Effector memory CD4-positive, alpha-beta T cell (primary cell): ENCODE results near the gene TARDBP.
"Not testable (repeated sequence)": the region's sequence is repeated elsewhere in the genome, so short reads cannot be mapped to it uniquely, and the experiment has no call there.

Experiments used
- DNase-seq, 3 donors: peaks; one replicate each; pipeline ENCODE4 v3.0.0-alpha.2; 2020
- H3K27ac ChIP-seq: 2 replicates; pipeline ENCODE4 v1.7.0; 2013; ENCODE audit warnings: mild to moderate bottlenecking, low read length, moderate library complexity; ENCODE audit not compliant: insufficient read depth, poor library complexity, severe bottlenecking
- H3K27me3 ChIP-seq: replicated peaks from 2 replicates; pipeline ENCODE4 v1.7.0; 2013; ENCODE audit warnings: mild to moderate bottlenecking, low read length; ENCODE audit not compliant: insufficient read depth, control insufficient read depth, poor library complexity, severe bottlenecking
- H3K36me3 ChIP-seq: 2 replicates; pipeline ENCODE4 v1.7.0; 2013; ENCODE audit warnings: mild to moderate bottlenecking, low read length, moderate library complexity; ENCODE audit not compliant: control insufficient read depth, insufficient read depth
- H3K4me1 ChIP-seq: 2 replicates; pipeline ENCODE4 v1.7.0; 2013; ENCODE audit warnings: low read length, mild to moderate bottlenecking; ENCODE audit not compliant: control insufficient read depth, insufficient read depth, poor library complexity, severe bottlenecking
- H3K4me3 ChIP-seq: 2 replicates; pipeline ENCODE4 v1.7.0; 2013; ENCODE audit warnings: low read length, low read depth, mild to moderate bottlenecking; ENCODE audit not compliant: insufficient read depth, poor library complexity, severe bottlenecking
- H3K9me3 ChIP-seq: 2 replicates; pipeline ENCODE4 v1.7.0; 2013; ENCODE audit warnings: mild to moderate bottlenecking, low read length, moderate library complexity; ENCODE audit not compliant: control insufficient read depth

The TARDBP gene

DNA sequence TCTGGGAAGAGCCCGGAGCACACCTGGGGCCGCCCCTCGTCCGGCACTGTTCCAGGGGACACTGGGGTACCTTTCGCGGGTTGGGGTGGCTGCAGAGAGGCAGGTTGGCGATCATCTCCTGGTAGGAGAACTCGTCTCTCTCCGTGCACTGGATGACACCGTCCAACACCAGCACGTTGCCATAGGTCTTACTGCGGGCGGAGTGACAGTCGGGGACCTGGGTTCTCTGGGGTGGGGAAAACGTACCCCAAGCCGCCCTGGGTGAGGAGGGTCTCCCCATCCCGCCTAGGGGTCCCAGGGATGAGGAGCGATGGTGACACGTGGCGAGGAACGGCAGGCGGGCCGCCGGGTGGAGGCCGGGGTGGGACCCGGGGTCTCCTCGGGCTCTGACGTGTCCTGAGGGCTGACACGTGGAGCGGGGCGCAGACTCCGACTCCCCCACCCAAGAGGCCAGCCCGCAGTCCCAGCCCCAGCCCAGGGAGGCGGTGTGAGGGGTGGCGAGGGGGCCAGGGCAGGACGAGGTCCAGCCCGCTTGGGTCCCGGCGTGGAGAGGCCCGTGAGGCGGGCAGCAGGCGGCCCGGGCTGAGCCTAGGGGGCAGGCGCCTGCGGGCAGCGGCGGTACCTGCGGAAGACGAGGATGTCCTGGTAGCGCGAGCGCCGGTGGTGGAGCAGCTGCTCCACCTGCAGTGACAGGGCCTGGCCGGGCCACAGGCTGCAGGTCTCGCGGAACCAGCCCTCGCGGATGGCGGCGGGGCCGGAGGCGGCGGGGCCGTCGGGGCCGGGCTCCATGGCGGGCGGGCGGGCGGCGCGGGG lies 46.9 kb downstream of the TARDBP start:
- peaks cover 13% of the 10 kb centered on the region for H3K36me3 ChIP-seq
- peak overlapping the region; percentile 53 for H3K27ac ChIP-seq
- peaks cover 17% of the 10 kb centered on the region for H3K4me1 ChIP-seq
- no peaks in the 10 kb centered on the region for H3K9me3 ChIP-seq
- H3K4me3 ChIP-seq = peak overlapping the region; percentile 91
- DNase-seq = no peak
- H3K27me3 ChIP-seq = no peaks in the 10 kb centered on the region

DNA sequence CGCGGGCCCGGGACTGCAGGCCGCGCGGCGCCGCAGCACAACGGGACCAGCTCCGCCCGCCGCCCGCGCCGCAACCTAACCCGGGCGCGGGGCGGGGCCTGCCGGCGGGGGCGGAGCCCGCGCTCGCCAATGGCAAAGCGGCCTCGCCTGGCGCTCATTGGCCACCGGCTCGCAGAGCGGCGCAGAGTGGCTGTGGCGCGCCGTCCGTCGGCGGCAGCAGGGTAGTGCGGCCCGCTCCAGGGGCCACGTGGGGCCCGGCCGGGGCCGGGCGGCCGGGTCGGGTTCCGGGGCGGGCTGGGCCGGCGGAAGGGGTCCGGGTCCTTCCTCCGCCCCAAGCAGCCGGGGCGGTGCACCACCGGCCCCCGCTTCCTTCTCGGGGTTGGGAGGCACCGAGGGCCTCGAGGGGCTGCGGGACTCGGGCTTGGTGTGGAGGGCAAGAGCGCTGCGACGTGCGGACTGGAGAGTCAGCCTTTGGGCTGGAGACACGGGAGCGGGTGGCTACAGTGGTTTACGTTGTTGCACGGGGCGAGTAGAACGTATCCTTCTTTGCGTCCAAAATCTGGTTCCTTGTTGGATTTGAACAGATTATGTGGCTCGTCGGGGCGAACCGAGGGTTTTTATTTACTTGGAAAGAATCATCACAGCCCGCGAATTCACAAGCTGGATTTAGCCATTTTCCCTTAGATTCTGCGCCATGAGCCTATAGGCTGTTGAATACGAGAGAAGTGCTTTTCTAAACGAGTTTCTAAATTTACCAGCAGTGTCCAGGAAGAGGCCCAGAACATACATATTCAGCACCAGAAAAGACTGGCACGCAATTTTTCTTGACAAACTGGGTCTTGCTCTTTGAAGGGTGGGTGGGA lies 47.7 kb downstream of the TARDBP start, which contains the start of gene SRM:
Gene SRM, minus strand, starts transcription at position 51 of the 863 bp plus-strand sequence. CDS start 75 bp downstream, outside the sequence.
- H3K4me3 ChIP-seq = peak within 1 kb of the TSS; percentile 91

DNA sequence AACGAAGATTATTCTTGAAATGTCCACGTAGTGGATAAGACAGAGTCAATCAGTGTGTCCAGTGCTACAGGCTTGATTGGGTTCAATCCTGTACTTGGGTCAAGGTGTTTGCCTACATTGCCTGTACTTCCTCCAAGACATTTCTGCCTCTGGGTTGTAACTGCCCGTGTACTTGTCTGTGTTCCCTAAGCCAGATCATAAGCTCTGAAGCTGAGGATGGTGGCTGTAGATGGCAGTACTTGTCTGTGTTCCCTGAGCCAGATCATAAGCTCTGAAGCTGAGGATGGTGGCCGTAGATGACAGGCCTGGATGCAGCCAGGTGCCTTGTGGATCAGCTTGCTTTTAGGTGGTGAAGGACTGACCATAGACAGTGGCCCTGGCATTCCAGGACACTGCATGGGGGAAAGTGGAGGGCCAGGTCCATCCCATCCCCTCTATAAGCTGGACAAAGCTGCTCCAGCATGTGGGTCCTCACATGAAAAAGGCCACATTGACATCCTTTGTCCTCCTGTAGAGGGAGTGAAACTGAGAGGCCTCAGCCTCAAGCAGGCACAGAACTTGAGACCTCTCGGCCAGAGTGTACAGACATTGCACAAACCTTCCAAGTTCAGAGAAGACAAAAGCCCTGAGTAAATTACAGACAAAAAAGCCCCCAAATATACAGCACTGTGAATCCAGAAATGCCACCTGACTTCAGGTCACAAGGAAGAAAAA lies 49.4 kb downstream of the TARDBP start:
- Histone ChIP-seq H3K27me3 (no peaks in the 10 kb centered on the region), H3K9me3 (no peaks in the 10 kb centered on the region), H3K4me3 (no peak overlapping the region), H3K36me3 (peaks cover 19% of the 10 kb centered on the region), H3K4me1 (peaks cover 17% of the 10 kb centered on the region), H3K27ac (no peak overlapping the region)
- DNase-seq = no peak

More for the DNA sequence above, 47.7 kb downstream of the TARDBP start, which contains the start of gene SRM:
- peaks cover 16% of the 10 kb centered on the region for H3K36me3 ChIP-seq
- DNase-seq = peak; percentile 80 to 84 (median 84)
- H3K27ac ChIP-seq = peak within 1 kb of the TSS; percentile 53
- H3K9me3 ChIP-seq = no peaks in the 10 kb centered on the region
- H3K27me3 ChIP-seq = no peaks in the 10 kb centered on the region
- peaks cover 17% of the 10 kb centered on the region for H3K4me1 ChIP-seq

DNA sequence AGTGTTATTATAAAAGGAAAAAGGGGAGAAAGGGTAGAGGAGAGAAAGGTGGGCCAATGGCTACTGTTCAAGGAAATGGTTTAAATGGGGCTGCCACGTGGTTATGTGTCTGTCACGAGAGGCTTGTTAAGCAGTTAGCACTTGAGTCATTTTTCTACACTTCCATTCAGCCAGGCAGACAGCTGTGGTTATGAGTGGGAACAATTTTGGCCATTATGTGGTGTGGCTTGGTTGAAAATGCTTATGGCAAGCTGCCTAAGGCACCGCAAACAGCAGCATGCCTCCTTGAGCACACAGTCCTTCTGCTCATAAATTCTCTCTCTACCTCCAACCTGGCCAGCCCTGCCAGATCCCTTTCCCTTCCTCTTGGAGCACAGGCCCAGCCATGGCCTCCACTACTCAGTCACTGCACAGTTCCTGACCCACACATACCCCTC lies 50.5 kb downstream of the TARDBP start:
- H3K27me3 ChIP-seq = no peaks in the 10 kb centered on the region
- DNase-seq = no peak
- H3K4me3 ChIP-seq = no peak overlapping the region
- no peaks in the 10 kb centered on the region for H3K9me3 ChIP-seq
- peaks cover 17% of the 10 kb centered on the region for H3K4me1 ChIP-seq
- peaks cover 26% of the 10 kb centered on the region for H3K36me3 ChIP-seq
- H3K27ac ChIP-seq = no peak overlapping the region

DNA sequence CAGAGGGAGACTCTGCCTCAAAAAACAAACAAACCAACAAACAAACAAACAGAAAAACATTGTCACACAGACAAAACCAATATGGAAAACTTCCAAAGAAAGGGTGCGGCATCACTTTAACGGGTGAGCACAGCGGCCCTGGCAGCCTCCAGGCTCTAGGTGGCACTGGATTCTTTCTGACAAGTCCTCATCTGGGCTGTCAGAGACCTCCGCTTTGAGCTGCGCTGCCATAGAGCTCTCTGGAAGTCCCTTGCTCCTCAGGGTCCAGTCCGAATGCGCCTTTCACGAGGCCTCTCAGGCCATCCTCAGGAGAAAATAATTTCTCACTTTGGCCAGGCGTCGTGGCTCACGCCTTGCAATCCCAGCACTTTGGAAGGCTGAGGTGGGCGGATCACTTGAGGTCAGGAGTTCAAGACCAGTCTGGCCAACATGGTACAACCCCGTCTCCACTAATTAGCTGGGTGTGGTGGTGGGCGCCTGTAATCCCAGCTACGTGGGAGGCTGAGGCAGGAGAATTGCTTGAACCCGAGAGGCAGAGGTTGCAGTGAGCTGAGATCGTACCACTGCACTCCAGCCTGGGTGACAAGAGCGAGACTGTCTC lies 51.6 kb downstream of the TARDBP start:
- not testable (repeated sequence) for DNase-seq, H3K4me3 ChIP-seq, H3K27me3 ChIP-seq, H3K27ac ChIP-seq, H3K9me3 ChIP-seq
- Histone ChIP-seq H3K4me1 (peaks cover 11% of the 10 kb centered on the region), H3K36me3 (peaks cover 37% of the 10 kb centered on the region)

DNA sequence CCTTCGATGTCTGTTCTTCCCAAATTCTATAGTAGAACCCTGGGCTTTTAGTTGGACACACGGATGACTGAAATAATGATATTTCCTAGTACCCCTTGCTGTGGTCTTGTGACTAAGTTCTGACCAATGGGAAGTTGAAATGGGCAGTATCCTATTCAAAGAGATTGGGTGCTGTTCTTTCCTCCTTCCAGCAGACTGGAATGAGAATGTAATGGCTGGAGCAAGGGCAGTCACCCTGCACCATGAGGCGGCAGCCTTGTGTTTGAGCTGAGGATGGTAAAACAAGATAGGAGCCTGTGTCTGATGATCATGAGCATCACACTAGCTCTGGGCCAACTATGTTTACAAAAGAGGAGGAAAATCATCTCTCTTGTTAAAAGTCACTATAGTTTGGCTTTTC lies 52.5 kb downstream of the TARDBP start:
- H3K9me3 ChIP-seq = no peaks in the 10 kb centered on the region
- peaks cover 46% of the 10 kb centered on the region for H3K36me3 ChIP-seq
- no peak for DNase-seq
- peaks cover 6% of the 10 kb centered on the region for H3K4me1 ChIP-seq
- no peak overlapping the region for H3K27ac ChIP-seq
- H3K27me3 ChIP-seq = no peaks in the 10 kb centered on the region
- H3K4me3 ChIP-seq = no peak overlapping the region

DNA sequence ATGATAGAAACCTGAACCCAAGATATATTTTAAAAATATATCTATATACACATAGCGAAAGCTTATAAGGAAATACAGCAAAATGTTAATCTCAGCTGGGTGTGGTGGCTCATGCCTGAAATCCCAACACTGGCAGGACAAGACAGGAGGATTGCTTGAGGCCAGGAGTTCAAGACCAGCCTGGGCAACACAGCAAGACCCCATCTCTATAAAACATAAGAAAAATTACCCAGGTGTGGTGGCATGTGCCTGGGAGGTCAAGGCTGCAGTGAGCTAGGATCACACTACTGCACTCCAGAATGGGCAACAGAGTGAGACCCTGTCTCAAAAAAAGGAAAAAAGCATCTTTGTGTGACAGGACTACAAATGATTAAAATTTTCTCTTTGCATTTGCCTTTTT lies 53.3 kb downstream of the TARDBP start:
- DNase-seq = no peak
- no peaks in the 10 kb centered on the region for H3K27me3 ChIP-seq
- no peak overlapping the region for H3K27ac ChIP-seq
- H3K4me3 ChIP-seq = no peak overlapping the region
- H3K4me1 ChIP-seq = peaks cover 4% of the 10 kb centered on the region
- H3K36me3 ChIP-seq = peaks cover 50% of the 10 kb centered on the region
- no peaks in the 10 kb centered on the region for H3K9me3 ChIP-seq

DNA sequence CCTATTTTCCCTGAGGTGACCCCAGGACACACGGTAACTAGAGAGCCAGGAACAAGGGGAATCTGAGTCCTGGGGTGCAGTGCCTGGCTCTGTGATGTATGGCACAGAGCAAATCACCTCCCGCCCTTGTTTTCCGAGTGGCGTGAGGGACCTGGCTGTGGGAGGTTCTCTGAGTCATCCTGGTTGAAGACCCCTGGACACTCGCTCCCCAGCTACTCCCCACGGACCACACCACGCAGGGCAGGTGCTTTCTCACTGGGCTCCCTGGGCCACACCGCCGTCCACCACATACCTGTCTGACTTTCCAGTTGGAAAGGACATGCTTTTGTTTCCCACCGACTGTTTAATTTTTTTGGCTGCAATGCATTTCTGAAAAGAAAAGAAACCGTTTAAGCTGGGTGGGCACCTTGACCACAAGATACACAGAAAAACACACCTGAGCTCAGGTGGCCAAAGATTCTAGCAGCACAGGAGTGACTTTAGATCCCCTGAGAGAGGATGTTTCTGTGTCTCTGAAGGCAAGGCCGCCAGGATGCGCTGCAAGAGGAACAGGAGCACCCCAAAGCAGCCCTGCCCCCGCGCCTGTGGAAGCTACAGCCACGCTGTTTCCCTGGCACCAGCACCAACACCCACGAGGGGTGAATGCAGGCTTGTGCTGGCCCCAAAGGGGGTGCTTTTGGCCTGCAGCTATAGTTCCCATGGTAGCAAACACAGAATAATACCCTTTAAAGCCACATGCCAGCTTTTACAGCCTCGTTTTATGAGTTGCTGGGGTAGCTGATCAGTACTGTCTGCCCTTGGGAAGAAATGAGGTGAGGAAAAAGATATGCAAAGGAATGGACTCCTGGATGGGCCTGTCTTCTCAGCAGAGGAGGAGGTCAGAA lies 55.5 kb downstream of the TARDBP start:
- Histone ChIP-seq H3K4me1 (no peaks in the 10 kb centered on the region), H3K27me3 (no peaks in the 10 kb centered on the region), H3K27ac (no peak overlapping the region), H3K4me3 (no peak overlapping the region), H3K9me3 (no peaks in the 10 kb centered on the region), H3K36me3 (peaks cover 71% of the 10 kb centered on the region)
- DNase-seq = no peak
